H9 (cell line): ENCODE results near the gene USP22. TPM values are rescaled to one million over a fixed set of nuclear protein-coding genes. Genes with fewer than 3 reads are reported as not detected.
A peak's percentile ranks its signal among the peaks of the same experiment; 100 is the strongest.

Experiments
- DNase-seq: peaks from one replicate; pipeline ENCODE4 v3.0.0-alpha.2; 2017
- H2AFZ ChIP-seq: one replicate; pipeline ENCODE4 v1.6.1; 2013; ENCODE audit warnings: mild to moderate bottlenecking, low read length, control low read depth, moderate library complexity
- H2AK5ac ChIP-seq: 2 replicates; pipeline ENCODE4 v1.6.1; 2013; ENCODE audit warnings: low read length, control low read depth, mixed read lengths; ENCODE audit not compliant: insufficient read length
- H2BK120ac ChIP-seq: one replicate; pipeline ENCODE4 v1.6.1; 2013; ENCODE audit warnings: low read depth, mild to moderate bottlenecking, low read length, control low read depth, inconsistent platforms; ENCODE audit not compliant: poor library complexity, severe bottlenecking
- H2BK12ac ChIP-seq: 2 replicates; pipeline ENCODE4 v1.6.1; 2013; ENCODE audit warnings: low read length, control low read depth, mixed read lengths, low read depth; ENCODE audit not compliant: insufficient read length
- H2BK15ac ChIP-seq: 2 replicates; pipeline ENCODE4 v1.6.1; 2013; ENCODE audit warnings: low read depth, low read length, control low read depth
- H2BK20ac ChIP-seq: one replicate; pipeline ENCODE4 v1.6.1; 2013; ENCODE audit warnings: low read depth, mild to moderate bottlenecking, low read length, control low read depth, inconsistent platforms; ENCODE audit not compliant: poor library complexity, severe bottlenecking
- H2BK5ac ChIP-seq: 2 replicates; pipeline ENCODE4 v1.6.1; 2013; ENCODE audit warnings: low read length, control low read depth, mixed read lengths; ENCODE audit not compliant: insufficient read length
- H3K14ac ChIP-seq: 2 replicates; pipeline ENCODE4 v1.6.1; 2013; ENCODE audit warnings: low read length, control low read depth; ENCODE audit not compliant: insufficient read depth
- H3K18ac ChIP-seq: 2 replicates; pipeline ENCODE4 v1.6.1; 2013; ENCODE audit warnings: low read depth, mild to moderate bottlenecking, mixed read lengths, low read length, control low read depth; ENCODE audit not compliant: insufficient read length
- H3K23ac ChIP-seq: 2 replicates; pipeline ENCODE4 v1.6.1; 2013; ENCODE audit warnings: low read length, control low read depth, mixed read lengths, low read depth; ENCODE audit not compliant: insufficient read length
- H3K23me2 ChIP-seq: 2 replicates; pipeline ENCODE4 v1.6.1; 2013; ENCODE audit warnings: low read depth, mild to moderate bottlenecking, mixed read lengths, low read length, control low read depth; ENCODE audit not compliant: insufficient read length, poor library complexity, severe bottlenecking
- H3K27ac ChIP-seq: 2 replicates; pipeline ENCODE4 v1.5.1; 2013; ENCODE audit warnings: low read length, control low read depth, mixed read lengths, low read depth; ENCODE audit not compliant: insufficient read length
- H3K27me3 ChIP-seq: 2 replicates; pipeline ENCODE4 v1.6.1; 2013; ENCODE audit warnings: low read length, control low read depth, inconsistent platforms; ENCODE audit not compliant: insufficient read depth
- H3K4ac ChIP-seq: 2 replicates; pipeline ENCODE4 v1.6.1; 2013; ENCODE audit warnings: low read depth, mild to moderate bottlenecking, control low read depth, inconsistent platforms, low read length, moderate library complexity
- H3K4me1 ChIP-seq: 2 replicates; pipeline ENCODE4 v1.6.1; 2013; ENCODE audit warnings: low read length, control low read depth, inconsistent platforms; ENCODE audit not compliant: insufficient read depth
- H3K4me2 ChIP-seq: 2 replicates; pipeline ENCODE4 v1.6.1; 2013; ENCODE audit warnings: low read length, control low read depth, mixed read lengths; ENCODE audit not compliant: insufficient read length, insufficient read depth
- H3K56ac ChIP-seq: 2 replicates; pipeline ENCODE4 v1.6.1; 2013; ENCODE audit warnings: low read depth, mild to moderate bottlenecking, mixed read lengths, low read length, control low read depth; ENCODE audit not compliant: insufficient read length
- H3K79me1 ChIP-seq: 2 replicates; pipeline ENCODE4 v1.6.1; 2013; ENCODE audit warnings: low read depth, mild to moderate bottlenecking, moderate library complexity, low read length, control low read depth, inconsistent platforms; ENCODE audit not compliant: insufficient read depth, poor library complexity, severe bottlenecking
- H3K79me2 ChIP-seq: 2 replicates; pipeline ENCODE4 v1.6.1; 2013; ENCODE audit warnings: low read length, control low read depth, inconsistent platforms; ENCODE audit not compliant: insufficient read depth
- H3K9ac ChIP-seq: 2 replicates; pipeline ENCODE4 v1.6.1; 2013; ENCODE audit warnings: low read length, control low read depth, mixed read lengths; ENCODE audit not compliant: insufficient read length; ENCODE audit errors: extremely low read depth
- H3K9me3 ChIP-seq: one replicate; pipeline ENCODE4 v1.6.1; 2013; ENCODE audit warnings: low read depth, low read length, inconsistent platforms; ENCODE audit not compliant: control insufficient read depth
- H3T11ph ChIP-seq: one replicate; pipeline ENCODE4 v1.6.1; 2013; ENCODE audit warnings: mild to moderate bottlenecking, low read length, control low read depth, inconsistent platforms
- H4K20me1 ChIP-seq: one replicate; pipeline ENCODE4 v1.6.1; 2013; ENCODE audit not compliant: control insufficient read depth, insufficient read length, insufficient read depth
- H4K5ac ChIP-seq: 2 replicates; pipeline ENCODE4 v1.6.1; 2013; ENCODE audit warnings: low read depth, mild to moderate bottlenecking, mixed read lengths, low read length, control low read depth; ENCODE audit not compliant: insufficient read length
- H4K8ac ChIP-seq: replicated peaks from 2 replicates; pipeline ENCODE4 v1.6.1; 2013; ENCODE audit warnings: low read length, control low read depth, mixed read lengths, low read depth; ENCODE audit not compliant: insufficient read length
- H4K91ac ChIP-seq: 2 replicates; pipeline ENCODE4 v1.6.1; 2013; ENCODE audit warnings: low read depth, mild to moderate bottlenecking, moderate library complexity, mixed read lengths, low read length, control low read depth; ENCODE audit not compliant: insufficient read length
- H3K27ac Mint-ChIP-seq, 3 experiments: 2 replicates in 2 of 3; 3 replicates in 1 of 3; pipeline ENCODE4 v1.8.0; 2020 to 2021; ENCODE audit warnings: mixed read lengths in 3 of 3, mild to moderate bottlenecking in 1 of 3, moderate library complexity in 1 of 3
- H3K27me3 Mint-ChIP-seq: 2 replicates; pipeline ENCODE4 v1.8.0; 2021; ENCODE audit warnings: low read depth, mild to moderate bottlenecking, moderate library complexity, mixed read lengths
- H3K36me3 Mint-ChIP-seq, 3 experiments: 2 replicates in 2 of 3; 3 replicates in 1 of 3; pipeline ENCODE4 v1.8.0; 2020 to 2021; ENCODE audit warnings: low read depth in 3 of 3, mixed read lengths in 3 of 3; ENCODE audit not compliant: insufficient read depth in 1 of 3
- H3K4me1 Mint-ChIP-seq, 2 experiments: 2 replicates each; pipeline ENCODE4 v1.8.0; 2020; ENCODE audit warnings: mixed read lengths in 2 of 2
- H3K4me3 Mint-ChIP-seq, 2 experiments: 2 replicates in 1 of 2; 3 replicates in 1 of 2; pipeline ENCODE4 v1.8.0; 2020 to 2021; ENCODE audit warnings: mild to moderate bottlenecking in 2 of 2, mixed read lengths in 2 of 2, moderate library complexity in 1 of 2
- H3K9me3 Mint-ChIP-seq, 2 experiments: 2 replicates in 1 of 2; 3 replicates in 1 of 2; pipeline ENCODE4 v1.8.0; 2020; ENCODE audit warnings: mild to moderate bottlenecking in 2 of 2, mixed read lengths in 2 of 2, moderate library complexity in 1 of 2
- WGBS: extraction: QIAGEN DNeasy Blood & Tissue Kit; methylation state at CpG from one replicate; pipeline ENCODE4 v1.1.7; 2013; ENCODE audit warnings: missing lambda C conversion rate, low lambda C conversion rate, mixed read lengths; ENCODE audit not compliant: insufficient read length; ENCODE audit errors: extremely low coverage; 5-methylcytosine and 5-hydroxymethylcytosine counted together
- total RNA-seq: library from RNA; stranded (reverse); gene quantifications from 2 replicates; pipeline ENCODE4 v1.2.1, GENCODE V29; 2021
- TF ChIP-seq, protein P1 (sequence below): fragments of 200-600 bp; sonication (generic); conservative IDR thresholded peaks from 3 replicates; pipeline ENCODE4 v1.8.0; 2021; ENCODE audit warnings: antibody characterized with exemption, mild to moderate bottlenecking

Gene USP22
- total RNA-seq, 1 experiment from 2014 or later: 345 TPM

DNA sequence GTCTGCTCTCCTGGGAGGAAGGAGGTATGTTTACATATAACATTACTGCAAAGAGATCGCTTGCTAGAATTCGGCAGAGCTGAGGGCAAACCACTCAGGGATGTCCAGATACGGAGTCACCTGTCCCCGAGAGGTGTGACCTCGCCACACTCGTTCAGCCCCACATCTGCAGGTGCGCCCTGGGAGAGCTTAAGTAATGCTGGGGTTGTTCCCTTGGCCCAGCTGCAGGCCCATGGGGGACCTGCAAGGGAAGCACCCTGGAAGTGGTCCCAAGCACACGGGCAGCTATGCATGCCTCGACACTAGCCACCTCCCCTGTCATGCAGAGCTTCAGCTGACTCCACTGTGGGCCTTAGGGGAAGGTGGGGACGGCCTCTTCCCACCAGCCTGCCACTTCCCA is 22.2 kb downstream of the USP22 start:
- Histone ChIP-seq H2AFZ (no peak overlapping the region), H2BK12ac (no peak overlapping the region), H3K9me3 (no peaks in the 10 kb centered on the region), H4K5ac (no peak overlapping the region), H4K91ac (no peak overlapping the region), H3K9ac (no peak overlapping the region), H3K4ac (no peak overlapping the region), H3T11ph (no peak overlapping the region), H2AK5ac (no peak overlapping the region), H3K27me3 (no peaks in the 10 kb centered on the region), H3K79me1 (peaks cover 8% of the 10 kb centered on the region), H3K4me2 (no peak overlapping the region), H2BK15ac (no peak overlapping the region), H2BK20ac (no peak overlapping the region), H3K14ac (no peak overlapping the region), H3K79me2 (peaks cover 39% of the 10 kb centered on the region), H3K4me1 (no peaks in the 10 kb centered on the region), H2BK5ac (no peak overlapping the region), H4K20me1 (no peaks in the 10 kb centered on the region), H3K23ac (no peak overlapping the region), H4K8ac (no peak overlapping the region), H3K18ac (no peak overlapping the region), H2BK120ac (no peak overlapping the region), H3K27ac (no peak overlapping the region), H3K56ac (no peak overlapping the region), H3K23me2 (no peaks in the 10 kb centered on the region)
- peaks cover 0 to 2% of the 10 kb centered on the region in 2 experiments; a peak in 1 of 4 replicates for H3K4me1 Mint-ChIP-seq
- peak overlapping the region in 2 of 3 experiments; percentile 42 to 54; a peak in 2 of 7 replicates for H3K27ac Mint-ChIP-seq
- no peaks in the 10 kb centered on the region for H3K27me3 Mint-ChIP-seq
- TF ChIP-seq, protein P1, sequence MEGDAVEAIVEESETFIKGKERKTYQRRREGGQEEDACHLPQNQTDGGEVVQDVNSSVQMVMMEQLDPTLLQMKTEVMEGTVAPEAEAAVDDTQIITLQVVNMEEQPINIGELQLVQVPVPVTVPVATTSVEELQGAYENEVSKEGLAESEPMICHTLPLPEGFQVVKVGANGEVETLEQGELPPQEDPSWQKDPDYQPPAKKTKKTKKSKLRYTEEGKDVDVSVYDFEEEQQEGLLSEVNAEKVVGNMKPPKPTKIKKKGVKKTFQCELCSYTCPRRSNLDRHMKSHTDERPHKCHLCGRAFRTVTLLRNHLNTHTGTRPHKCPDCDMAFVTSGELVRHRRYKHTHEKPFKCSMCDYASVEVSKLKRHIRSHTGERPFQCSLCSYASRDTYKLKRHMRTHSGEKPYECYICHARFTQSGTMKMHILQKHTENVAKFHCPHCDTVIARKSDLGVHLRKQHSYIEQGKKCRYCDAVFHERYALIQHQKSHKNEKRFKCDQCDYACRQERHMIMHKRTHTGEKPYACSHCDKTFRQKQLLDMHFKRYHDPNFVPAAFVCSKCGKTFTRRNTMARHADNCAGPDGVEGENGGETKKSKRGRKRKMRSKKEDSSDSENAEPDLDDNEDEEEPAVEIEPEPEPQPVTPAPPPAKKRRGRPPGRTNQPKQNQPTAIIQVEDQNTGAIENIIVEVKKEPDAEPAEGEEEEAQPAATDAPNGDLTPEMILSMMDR: no peak
- WGBS: no CpG with 5 or more reads among the region's 10 CpGs
- peaks cover 76 to 94% (median 91%) of the 10 kb centered on the region in 3 experiments for H3K36me3 Mint-ChIP-seq
- no peak overlapping the region for H3K4me3 Mint-ChIP-seq
- no peak for DNase-seq
- no peaks in the 10 kb centered on the region for H3K9me3 Mint-ChIP-seq
